GM12878 (cell line): ENCODE data around the gene ZNF662. TPM values are rescaled to one million over a fixed set of nuclear protein-coding genes. Genes with fewer than 3 reads are reported as not detected.

Experiments used
- ATAC-seq: fragments of 200-7000 bp; cut with Tn5 transposase; 3 replicates; pipeline ENCODE4 v1.9.1; 2020; ENCODE audit warnings: mild to moderate bottlenecking, moderate library complexity
- BruUV-seq: library from RNA; stranded (reverse); fragments of 400-500 nt; replicated peaks from 2 replicates; lab custom pipeline; 2021; lab: Mats Ljungman, UMichigan
- CTCF ChIA-PET: fragments of 300-600 bp; sonication (Branson Sonifier 250); formaldehyde crosslinking; extraction: SDS; loops from one replicate; lab custom pipeline; 2021; ENCODE audit warnings: inconsistent platforms; lab: Yijun Ruan, JAX
- POLR2A ChIA-PET: fragments of 350-600 bp; formaldehyde crosslinking; extraction: SDS; loops from one replicate; lab custom pipeline; 2021; ENCODE audit warnings: inconsistent platforms; lab: Charles Lee
- RAD21 ChIA-PET: fragments of 300-600 bp; sonication (Branson Sonifier 250); formaldehyde crosslinking; loops from one replicate; lab custom pipeline; 2023; ENCODE audit warnings: antibody characterized with exemption; ENCODE audit not compliant: unreplicated experiment; lab: Charles Lee
- SMC1A ChIA-PET: fragments of 300-600 bp; sonication (Branson Sonifier 250); formaldehyde crosslinking; loops from one replicate; lab custom pipeline; 2023; ENCODE audit not compliant: unreplicated experiment, uncharacterized antibody; lab: Charles Lee
- DNase-seq: peaks from one replicate; pipeline ENCODE4 v3.0.0-alpha.2; 2011; ENCODE audit warnings: low read depth, low spot score
- FAIRE-seq: peaks from 3 replicates; lab custom pipeline; 2011; peaks lifted over from hg19 to GRCh38; lab: Jason Lieb, UNC
- H2AFZ ChIP-seq: 2 replicates; pipeline ENCODE4 v1.6.0; 2011; ENCODE audit warnings: low read depth, low read length, control low read depth; ENCODE audit not compliant: control insufficient read depth
- H3K27ac ChIP-seq: 2 replicates; pipeline ENCODE4 v1.5.1; 2011; ENCODE audit warnings: control low read depth; ENCODE audit not compliant: control insufficient read depth, insufficient read depth
- H3K27me3 ChIP-seq, 2 experiments: replicated peaks in 1 of 2; 2 replicates each; pipeline versions ENCODE4 v1.6.0 to v1.6.1; 2011; ENCODE audit warnings: low read length in 1 of 2; ENCODE audit not compliant: control insufficient read depth in 2 of 2, insufficient read depth in 2 of 2
- H3K36me3 ChIP-seq, 2 experiments: 2 replicates each; pipeline ENCODE4 v1.5.1; 2011; ENCODE audit warnings: low read length in 1 of 2; ENCODE audit not compliant: control insufficient read depth in 2 of 2, insufficient read depth in 2 of 2
- H3K4me1 ChIP-seq: 2 replicates; pipeline ENCODE4 v1.6.1; 2011; ENCODE audit warnings: mild to moderate bottlenecking, low read length, moderate library complexity, mixed read lengths; ENCODE audit not compliant: control insufficient read depth, insufficient read depth
- H3K4me2 ChIP-seq: 2 replicates; pipeline ENCODE4 v1.6.0; 2011; ENCODE audit warnings: control low read depth; ENCODE audit not compliant: control insufficient read depth, insufficient read depth
- H3K4me3 ChIP-seq: fragments of 200-600 bp; sonication (generic); 2 replicates; pipeline ENCODE4 v1.5.1; 2016
- H3K79me2 ChIP-seq: 2 replicates; pipeline ENCODE4 v1.6.0; 2011; ENCODE audit warnings: low read length; ENCODE audit not compliant: control insufficient read depth, insufficient read depth
- H3K9ac ChIP-seq: 2 replicates; pipeline ENCODE4 v1.8.0; 2011; ENCODE audit warnings: low read length, control low read depth, mixed read lengths; ENCODE audit not compliant: control insufficient read depth, insufficient read depth
- H3K9me3 ChIP-seq: replicated peaks from 3 replicates; pipeline ENCODE4 v1.5.1; 2011; ENCODE audit warnings: mild to moderate bottlenecking, low read length; ENCODE audit not compliant: control insufficient read depth, insufficient read depth
- H4K20me1 ChIP-seq: 2 replicates; pipeline ENCODE4 v1.6.0; 2011; ENCODE audit not compliant: control insufficient read depth, insufficient read depth
- CBX5 ChIP-seq: sonication (generic); IDR thresholded peaks from 2 replicates; pipeline ENCODE4 v1.6.1; 2016; ENCODE audit warnings: low read depth, moderate library complexity, mild to moderate bottlenecking, inconsistent platforms
- CHD1 ChIP-seq: IDR thresholded peaks from 2 replicates; pipeline ENCODE4 v1.6.1; 2012; ENCODE audit warnings: low read depth, low read length, improper control_type of control experiment
- CHD2 ChIP-seq: IDR thresholded peaks from 2 replicates; pipeline ENCODE4 v1.6.1; 2011; ENCODE audit warnings: low read depth, low read length, improper control_type of control experiment, borderline replicate concordance
- EED ChIP-seq: sonication (generic); IDR thresholded peaks from 2 replicates; pipeline ENCODE4 v1.6.1; 2016; ENCODE audit warnings: antibody characterized with exemption, low read depth
- GABPA ChIP-seq: IDR thresholded peaks from 2 replicates; pipeline ENCODE4 v1.6.1; 2014; ENCODE audit warnings: antibody characterized with exemption, low read depth, mild to moderate bottlenecking, inconsistent platforms
- HDAC2 ChIP-seq: fragments of 200-600 bp; sonication (generic); IDR thresholded peaks from 2 replicates; pipeline ENCODE4 v1.6.1; 2017
- IRF4 ChIP-seq: IDR thresholded peaks from 2 replicates; pipeline ENCODE4 v1.6.1; 2011; ENCODE audit warnings: low read depth, low read length
- KDM1A ChIP-seq: fragments of 200-600 bp; sonication (generic); IDR thresholded peaks from 2 replicates; pipeline ENCODE4 v1.6.1; 2016; ENCODE audit warnings: borderline replicate concordance
- MTA2 ChIP-seq: fragments of 450-650 bp; IDR thresholded peaks from 2 replicates; pipeline ENCODE4 v1.6.1; 2016; ENCODE audit warnings: low read depth, mild to moderate bottlenecking, moderate library complexity
- NFYA ChIP-seq: IDR thresholded peaks from 2 replicates; pipeline ENCODE4 v1.6.1; 2011; ENCODE audit warnings: low read depth, mild to moderate bottlenecking, low read length, improper control_type of control experiment, borderline replicate concordance
- POLR2AphosphoS5 ChIP-seq: IDR thresholded peaks from 2 replicates; pipeline ENCODE4 v1.6.1; 2011; ENCODE audit warnings: mild to moderate bottlenecking, low read length, inconsistent platforms
- RELA ChIP-seq: fragments of 450-650 bp; IDR thresholded peaks from 2 replicates; pipeline ENCODE4 v1.8.0; 2014; ENCODE audit warnings: borderline replicate concordance; ENCODE audit not compliant: partially characterized antibody
- WRNIP1 ChIP-seq: IDR thresholded peaks from 2 replicates; pipeline ENCODE4 v1.6.1; 2011; ENCODE audit warnings: low read depth, low read length, improper control_type of control experiment, borderline replicate concordance
- ZNF207 ChIP-seq: fragments of 450-650 bp; IDR thresholded peaks from 2 replicates; pipeline ENCODE4 v1.6.1; 2014; ENCODE audit warnings: antibody characterized with exemption, mild to moderate bottlenecking, borderline replicate concordance
- whole genome bisulfite sequencing: methylation state at CpG from one replicate; pipeline ENCODE4 v1.1.6; 2016; ENCODE audit warnings: low lambda C conversion rate; ENCODE audit not compliant: insufficient replicate concordance, insufficient coverage; ENCODE audit errors: missing lambda C conversion rate; 5-methylcytosine and 5-hydroxymethylcytosine counted together
- in situ Hi-C: fragments of 300-500 bp; cut with MboI; formaldehyde crosslinking; loops from 9 replicates; pipeline ENCODE4 v1.14.3; 2018; ENCODE audit warnings: mixed read lengths
- intact Hi-C: fragments of 100-400 bp; cut with micrococcal nuclease; formaldehyde crosslinking; loops from one replicate; pipeline ENCODE4 v1.14.2; 2022; ENCODE audit not compliant: unreplicated experiment
- polyA plus RNA-seq, 11 experiments: library from polyadenylated mRNA; depleted of rRNA in 4 of 11; unstranded in 6 of 11; stranded (reverse) in 5 of 11; fragments of >200 nt; fragmentation: Nextera tagmentation in 4 of 11; fragmentation: Illumina TruSeq in 1 of 11; extraction: Ambion mirVana in 4 of 11; extraction: Trizol in 1 of 11; gene quantifications; 1 replicate in 1 of 11; 2 replicates in 10 of 11; pipeline versions ENCODE4 v1.2.1 to v1.2.3, GENCODE V29; 2011 to 2016; ENCODE audit warnings: inconsistent platforms in 2 of 11, missing spikeins in 2 of 11, low read depth in 1 of 11
- total RNA-seq, 4 experiments: library from RNA; depleted of rRNA in 3 of 4; stranded (reverse); fragments of >200 nt in 3 of 4; fragmentation: Illumina TruSeq in 1 of 4; extraction: Trizol in 1 of 4; gene quantifications; 2 replicates each; pipeline versions ENCODE4 v1.2.1 to v1.2.3, GENCODE V29; 2013 to 2021
- TF ChIP-seq, protein P1 (sequence below): fragments of 450-650 bp; IDR thresholded peaks from 2 replicates; pipeline ENCODE4 v1.6.1; 2017; ENCODE audit warnings: borderline replicate concordance

Gene ZNF662
- total and polyA plus RNA-seq, 10 of the 15 experiments (the other 5 are each of a cell fraction or from before 2014, with no cell fraction given) = not detected

DNA sequence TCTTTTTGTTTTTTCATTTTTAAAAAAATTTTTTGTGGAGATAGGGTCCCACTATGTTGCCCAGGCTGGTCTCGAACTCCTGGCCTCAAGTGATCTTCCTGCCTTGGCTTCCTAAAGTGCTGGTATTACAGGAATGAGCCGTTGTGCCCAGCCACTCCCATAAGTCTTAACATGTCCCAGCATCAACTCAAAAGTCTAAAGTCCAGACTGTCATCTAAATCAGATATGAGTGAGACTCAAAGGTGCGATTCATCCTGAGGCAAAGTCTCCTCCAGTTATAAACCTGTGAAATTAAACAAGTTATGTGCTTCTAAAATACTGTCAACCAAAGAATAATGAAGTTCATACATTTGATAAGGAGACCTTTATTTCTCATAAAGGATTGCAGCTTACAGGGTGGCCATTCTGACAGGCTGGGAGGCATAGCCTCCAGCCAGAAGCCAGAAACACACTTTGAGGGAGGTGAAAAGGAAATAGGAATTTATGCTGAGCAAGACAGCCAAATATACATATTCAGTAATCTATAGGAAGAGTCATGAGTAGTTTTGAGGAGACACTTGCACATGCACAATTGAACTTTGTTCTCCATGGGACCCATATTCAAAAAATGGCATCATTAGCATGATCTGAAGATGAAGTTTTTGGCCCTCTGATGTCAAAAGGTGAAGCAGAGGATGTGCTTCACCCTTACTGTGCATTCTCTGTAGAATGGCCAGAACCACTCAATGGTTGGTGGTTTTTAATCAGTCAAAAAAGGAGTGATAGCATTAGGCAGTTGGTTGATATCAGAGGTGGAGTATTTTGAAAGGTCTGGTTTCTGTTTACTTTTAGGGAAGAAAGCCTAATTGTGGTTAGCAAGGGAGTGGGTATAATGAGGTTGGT, 11.0 kb upstream of the ZNF662 start:
- Histone ChIP-seq H2AFZ (no peak overlapping the region), H3K9me3 (no peaks in the 10 kb centered on the region), H3K27ac (no peak overlapping the region), H3K27me3 (0 out of 4 replicates have a peak, but pooled peaks cover 0 to 3% of the 10 kb centered on the region in 2 experiments), H3K9ac (no peak overlapping the region), H3K4me3 (no peak overlapping the region), H3K79me2 (no peaks in the 10 kb centered on the region), H3K4me1 (no peaks in the 10 kb centered on the region), H3K4me2 (no peak overlapping the region), H3K36me3 (no peaks in the 10 kb centered on the region), H4K20me1 (no peaks in the 10 kb centered on the region)
- POLR2A ChIA-PET = no interaction called here
- no peak for ATAC-seq
- in situ Hi-C loops = no loop called here
- DNase-seq = no peak
- CTCF ChIA-PET = interaction anchor here (0.7 kb wide), 1 partner anchor 49 kb away, joined by 3 read pairs; no protein-coding TSS in a partner anchor
- intact Hi-C loops = no loop called here
- BruUV-seq = no TSS peak
- 36% methylated on average over 3 of the region's 3 CpGs for WGBS
- TF ChIP-seq MTA2 (0 out of 2 replicates have a peak, but pooled peaks have one; percentile 29), EED (no peak)
- FAIRE-seq = no peak
- RAD21 ChIA-PET = no interaction called here
- SMC1A ChIA-PET = no interaction called here

DNA sequence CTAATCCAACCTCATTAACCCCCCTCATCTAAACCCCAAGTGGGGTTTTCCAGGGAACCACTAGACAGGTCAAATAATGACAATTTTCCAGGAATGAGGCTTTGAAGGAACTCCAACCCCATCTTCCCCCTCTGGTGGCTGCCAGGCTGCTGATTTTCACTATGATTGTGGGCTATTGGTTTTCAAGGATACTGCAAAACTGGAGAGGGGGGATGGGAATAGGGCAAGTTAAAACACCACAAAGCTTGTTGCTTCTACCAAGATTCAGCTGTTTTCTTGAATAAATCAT, 10.4 kb upstream of the ZNF662 start:
- BruUV-seq = no TSS peak
- Histone ChIP-seq H2AFZ (no peak overlapping the region), H3K9me3 (no peaks in the 10 kb centered on the region), H3K4me1 (no peaks in the 10 kb centered on the region), H3K4me2 (no peak overlapping the region), H3K36me3 (no peaks in the 10 kb centered on the region), H3K4me3 (no peak overlapping the region), H3K9ac (no peak overlapping the region), H3K79me2 (no peaks in the 10 kb centered on the region), H4K20me1 (no peaks in the 10 kb centered on the region), H3K27me3 (0 out of 4 replicates have a peak, but pooled peaks cover 0 to 3% of the 10 kb centered on the region in 2 experiments), H3K27ac (no peak overlapping the region)
- TF ChIP-seq CHD1 (no peak), NFYA (no peak), CBX5 (no peak), KDM1A (no peak), POLR2AphosphoS5 (no peak), HDAC2 (no peak), GABPA (no peak), IRF4 (no peak), CHD2 (no peak), ZNF207 (no peak), RELA (no peak), WRNIP1 (no peak)
- TF ChIP-seq, protein P1, sequence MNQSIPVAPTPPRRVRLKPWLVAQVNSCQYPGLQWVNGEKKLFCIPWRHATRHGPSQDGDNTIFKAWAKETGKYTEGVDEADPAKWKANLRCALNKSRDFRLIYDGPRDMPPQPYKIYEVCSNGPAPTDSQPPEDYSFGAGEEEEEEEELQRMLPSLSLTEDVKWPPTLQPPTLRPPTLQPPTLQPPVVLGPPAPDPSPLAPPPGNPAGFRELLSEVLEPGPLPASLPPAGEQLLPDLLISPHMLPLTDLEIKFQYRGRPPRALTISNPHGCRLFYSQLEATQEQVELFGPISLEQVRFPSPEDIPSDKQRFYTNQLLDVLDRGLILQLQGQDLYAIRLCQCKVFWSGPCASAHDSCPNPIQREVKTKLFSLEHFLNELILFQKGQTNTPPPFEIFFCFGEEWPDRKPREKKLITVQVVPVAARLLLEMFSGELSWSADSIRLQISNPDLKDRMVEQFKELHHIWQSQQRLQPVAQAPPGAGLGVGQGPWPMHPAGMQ = no peak
- ChIA-PET RAD21 (no interaction called here), SMC1A (no interaction called here), CTCF (no interaction called here), POLR2A (no interaction called here)
- in situ Hi-C loops (no loop called here), intact Hi-C loops (no loop called here)
- FAIRE-seq = no peak
- no peak for DNase-seq
- ATAC-seq = no peak
